Thoracic aorta (tissue), 2 donors: ENCODE measurements around the gene SFI1. TPM values are rescaled to one million over a fixed set of nuclear protein-coding genes. Genes with fewer than 3 reads are reported as not detected.
A peak's percentile ranks its signal among the peaks of the same experiment; 100 is the strongest.

ENCODE experiments used
- ATAC-seq: fragments of 150-250 bp; one replicate; pipeline ENCODE4 v1.8.0; 2017; ENCODE audit warnings: low read depth; ENCODE audit not compliant: insufficient number of reproducible peaks, low FRiP score
- DNase-seq: peaks from one replicate; pipeline ENCODE4 v3.0.0-alpha.2; 2020; ENCODE audit warnings: low spot score
- H3K27ac ChIP-seq, 2 donors: fragments of 200-600 bp; sonication (generic); 1 replicate in 1 of 2; 2 replicates in 1 of 2; pipeline ENCODE4 v1.5.1; 2016; ENCODE audit warnings: mild to moderate bottlenecking in 2 of 2, moderate library complexity in 2 of 2
- H3K27me3 ChIP-seq: fragments of 200-600 bp; sonication (generic); replicated peaks from 2 replicates; pipeline ENCODE4 v1.6.0; 2016; ENCODE audit warnings: mild to moderate bottlenecking; ENCODE audit not compliant: insufficient read depth
- H3K36me3 ChIP-seq: fragments of 200-600 bp; sonication (generic); one replicate; pipeline ENCODE4 v1.5.1; 2016
- H3K4me1 ChIP-seq, 2 donors: fragments of 200-600 bp; sonication (generic); 1 replicate in 1 of 2; 2 replicates in 1 of 2; pipeline versions ENCODE4 v1.5.1 to v1.6.0; 2016; ENCODE audit warnings: low read depth in 2 of 2, mild to moderate bottlenecking in 1 of 2; ENCODE audit not compliant: control insufficient read depth in 1 of 2
- H3K4me3 ChIP-seq: fragments of 200-600 bp; sonication (generic); 2 replicates; pipeline ENCODE4 v1.5.1; 2016; ENCODE audit warnings: mild to moderate bottlenecking
- H3K9me3 ChIP-seq: fragments of 200-600 bp; sonication (generic); 2 replicates; pipeline ENCODE4 v1.5.1; 2016
- total RNA-seq, 2 donors: library from RNA; depleted of rRNA; stranded (reverse); fragments of >200 nt; gene quantifications; one replicate each; pipeline versions ENCODE4 v1.1.0 to v1.2.3, GENCODE V29; 2016
- TF ChIP-seq, protein P1 (sequence below): fragments of 200-600 bp; sonication (generic); IDR thresholded peaks from one replicate; pipeline ENCODE4 v1.5.1; 2019; ENCODE audit warnings: antibody characterized with exemption

Gene SFI1
- total RNA-seq, 2 donors from 2014 or later, result 25.0 to 59.9 TPM

GRCh38 chr22:31561970-31562369 lies 65.6 kb downstream of the SFI1 start:
- peak overlapping the region in 1 of 2 donors; percentile 12 for H3K27ac ChIP-seq
- H3K4me1 ChIP-seq, result no peaks in the 10 kb centered on the region
- no peaks in the 10 kb centered on the region for H3K36me3 ChIP-seq
- H3K27me3 ChIP-seq, result no peaks in the 10 kb centered on the region
- TF ChIP-seq, protein P1, sequence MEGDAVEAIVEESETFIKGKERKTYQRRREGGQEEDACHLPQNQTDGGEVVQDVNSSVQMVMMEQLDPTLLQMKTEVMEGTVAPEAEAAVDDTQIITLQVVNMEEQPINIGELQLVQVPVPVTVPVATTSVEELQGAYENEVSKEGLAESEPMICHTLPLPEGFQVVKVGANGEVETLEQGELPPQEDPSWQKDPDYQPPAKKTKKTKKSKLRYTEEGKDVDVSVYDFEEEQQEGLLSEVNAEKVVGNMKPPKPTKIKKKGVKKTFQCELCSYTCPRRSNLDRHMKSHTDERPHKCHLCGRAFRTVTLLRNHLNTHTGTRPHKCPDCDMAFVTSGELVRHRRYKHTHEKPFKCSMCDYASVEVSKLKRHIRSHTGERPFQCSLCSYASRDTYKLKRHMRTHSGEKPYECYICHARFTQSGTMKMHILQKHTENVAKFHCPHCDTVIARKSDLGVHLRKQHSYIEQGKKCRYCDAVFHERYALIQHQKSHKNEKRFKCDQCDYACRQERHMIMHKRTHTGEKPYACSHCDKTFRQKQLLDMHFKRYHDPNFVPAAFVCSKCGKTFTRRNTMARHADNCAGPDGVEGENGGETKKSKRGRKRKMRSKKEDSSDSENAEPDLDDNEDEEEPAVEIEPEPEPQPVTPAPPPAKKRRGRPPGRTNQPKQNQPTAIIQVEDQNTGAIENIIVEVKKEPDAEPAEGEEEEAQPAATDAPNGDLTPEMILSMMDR, result no peak
- ATAC-seq, result no peak
- no peaks in the 10 kb centered on the region for H3K9me3 ChIP-seq
- no peak for DNase-seq
- no peak overlapping the region for H3K4me3 ChIP-seq

DNA sequence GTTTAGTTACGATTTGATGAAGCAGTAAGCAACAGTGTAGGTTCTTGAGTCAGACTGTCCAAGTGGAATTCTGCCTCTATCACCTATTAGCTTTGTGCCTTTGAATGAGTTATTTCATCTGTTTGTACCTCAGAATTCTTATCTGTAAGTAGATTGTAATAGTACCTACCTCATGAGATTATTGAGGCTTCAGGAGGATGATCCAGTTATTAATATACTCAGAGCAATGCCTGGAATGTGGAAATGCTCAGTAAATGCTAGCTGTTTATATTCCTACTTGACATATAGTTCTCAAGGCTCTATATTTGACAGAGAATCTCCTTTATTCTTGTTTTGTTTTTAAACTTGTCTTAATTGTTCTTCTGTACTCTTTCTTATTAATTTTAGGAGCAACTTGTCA lies 70.1 kb downstream of the SFI1 start:
- ATAC-seq, result no peak
- Histone ChIP-seq H3K4me3 (no peak overlapping the region), H3K36me3 (no peaks in the 10 kb centered on the region), H3K27me3 (no peaks in the 10 kb centered on the region), H3K9me3 (no peaks in the 10 kb centered on the region), H3K27ac (no peak overlapping the region), H3K4me1 (no peaks in the 10 kb centered on the region)
- TF ChIP-seq, protein P1, result no peak
- DNase-seq, result no peak

- H3K36me3 ChIP-seq, result no peaks in the 10 kb centered on the region
- H3K4me1 ChIP-seq, result no peaks in the 10 kb centered on the region
- H3K27ac ChIP-seq, result no peak overlapping the region
- TF ChIP-seq, protein P1, result no peak
- DNase-seq (no peak), ATAC-seq (no peak)
- H3K27me3 ChIP-seq, result no peaks in the 10 kb centered on the region
- no peaks in the 10 kb centered on the region for H3K9me3 ChIP-seq
- H3K4me3 ChIP-seq, result no peak overlapping the region
Measured at GRCh38 chr22:31567196-31567595, 70.9 kb downstream of the SFI1 start.

DNA sequence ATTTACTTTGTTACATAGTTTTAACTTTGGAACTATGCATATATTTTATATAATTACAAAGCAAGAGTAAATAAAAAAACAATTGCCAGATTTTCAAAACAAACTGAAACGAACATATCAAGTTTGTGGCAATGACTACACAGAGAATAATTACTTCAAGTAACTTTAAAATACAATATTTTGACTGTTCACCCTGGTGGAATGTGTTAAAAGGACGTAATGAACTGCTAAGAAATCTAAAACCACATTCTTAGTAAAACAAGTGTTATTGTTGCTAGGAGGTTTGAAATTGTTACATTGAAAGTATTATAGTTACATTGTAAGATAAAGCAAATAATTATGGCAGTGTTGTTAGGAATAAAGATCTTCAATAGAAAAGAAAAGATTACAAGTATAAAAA lies 71.4 kb downstream of the SFI1 start:
- H3K27me3 ChIP-seq, result no peaks in the 10 kb centered on the region
- no peaks in the 10 kb centered on the region for H3K4me1 ChIP-seq
- TF ChIP-seq, protein P1, result no peak
- H3K9me3 ChIP-seq, result no peaks in the 10 kb centered on the region
- DNase-seq (no peak), ATAC-seq (no peak)
- no peak overlapping the region for H3K27ac ChIP-seq
- no peak overlapping the region for H3K4me3 ChIP-seq
- no peaks in the 10 kb centered on the region for H3K36me3 ChIP-seq

GRCh38 chr22:31569126-31569525 lies 72.8 kb downstream of the SFI1 start:
- H3K4me1 ChIP-seq, result no peaks in the 10 kb centered on the region
- no peak overlapping the region for H3K4me3 ChIP-seq
- H3K36me3 ChIP-seq, result no peaks in the 10 kb centered on the region
- H3K27ac ChIP-seq, result no peak overlapping the region
- TF ChIP-seq, protein P1, result no peak
- H3K9me3 ChIP-seq, result no peaks in the 10 kb centered on the region
- H3K27me3 ChIP-seq, result no peaks in the 10 kb centered on the region
- DNase-seq, result no peak
- no peak for ATAC-seq
